ENCODE measurements around the gene HDHD3. TPM values are rescaled to one million over a fixed set of nuclear protein-coding genes. Genes with fewer than 3 reads are reported as not detected.

HDHD3 gene
- total RNA-seq, 1 donor from 2014 or later, result 8.4 TPM

DNA sequence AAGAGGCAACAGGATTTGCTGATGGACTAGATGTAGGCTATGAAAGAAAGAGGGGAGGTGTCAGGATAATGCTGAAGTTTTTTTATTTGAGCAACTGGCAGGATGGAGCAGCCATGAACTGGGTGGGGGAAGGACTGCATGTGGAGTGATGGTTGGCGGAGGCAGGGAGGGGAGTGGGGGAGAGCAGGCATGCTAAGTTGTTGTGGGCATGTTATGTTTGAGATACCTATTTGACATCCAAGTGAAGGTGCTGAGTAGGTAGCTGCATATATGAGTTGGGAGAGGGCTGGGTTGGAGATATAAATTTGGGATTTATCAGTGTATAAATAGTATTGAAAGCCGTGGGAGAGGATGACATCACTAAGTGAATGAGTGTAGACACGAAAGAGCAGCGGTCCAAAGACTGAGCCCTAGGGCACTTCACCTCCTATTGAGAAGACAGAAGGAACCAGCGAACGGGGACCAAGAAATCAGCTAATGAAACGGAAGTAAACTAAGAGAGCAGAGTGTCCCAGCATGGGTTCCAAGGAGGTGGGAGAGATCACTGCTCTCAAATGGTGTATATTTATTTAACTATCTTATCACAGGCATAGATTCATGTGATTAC lies 20.0 kb downstream of the HDHD3 start:
- H3K4me1 Mint-ChIP-seq (ENCODE audit: unreplicated experiment), result no peaks in the 10 kb centered on the region
- no peaks in the 10 kb centered on the region for H3K9me3 Mint-ChIP-seq (ENCODE audit: unreplicated experiment)
- no peak for DNase-seq (ENCODE audit: low spot score)
- H3K27me3 Mint-ChIP-seq (ENCODE audit: unreplicated experiment), result peaks cover 2% of the 10 kb centered on the region
- no peak overlapping the region for H3K27ac Mint-ChIP-seq (ENCODE audit: unreplicated experiment)
- TF ChIP-seq, protein P1, sequence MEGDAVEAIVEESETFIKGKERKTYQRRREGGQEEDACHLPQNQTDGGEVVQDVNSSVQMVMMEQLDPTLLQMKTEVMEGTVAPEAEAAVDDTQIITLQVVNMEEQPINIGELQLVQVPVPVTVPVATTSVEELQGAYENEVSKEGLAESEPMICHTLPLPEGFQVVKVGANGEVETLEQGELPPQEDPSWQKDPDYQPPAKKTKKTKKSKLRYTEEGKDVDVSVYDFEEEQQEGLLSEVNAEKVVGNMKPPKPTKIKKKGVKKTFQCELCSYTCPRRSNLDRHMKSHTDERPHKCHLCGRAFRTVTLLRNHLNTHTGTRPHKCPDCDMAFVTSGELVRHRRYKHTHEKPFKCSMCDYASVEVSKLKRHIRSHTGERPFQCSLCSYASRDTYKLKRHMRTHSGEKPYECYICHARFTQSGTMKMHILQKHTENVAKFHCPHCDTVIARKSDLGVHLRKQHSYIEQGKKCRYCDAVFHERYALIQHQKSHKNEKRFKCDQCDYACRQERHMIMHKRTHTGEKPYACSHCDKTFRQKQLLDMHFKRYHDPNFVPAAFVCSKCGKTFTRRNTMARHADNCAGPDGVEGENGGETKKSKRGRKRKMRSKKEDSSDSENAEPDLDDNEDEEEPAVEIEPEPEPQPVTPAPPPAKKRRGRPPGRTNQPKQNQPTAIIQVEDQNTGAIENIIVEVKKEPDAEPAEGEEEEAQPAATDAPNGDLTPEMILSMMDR (IDR thresholded peaks at IDR 0.05; ENCODE audit: unreplicated experiment), result no peak
- H3K36me3 Mint-ChIP-seq (ENCODE audit: low read depth, unreplicated experiment), result no peaks in the 10 kb centered on the region
- H3K4me3 Mint-ChIP-seq (ENCODE audit: unreplicated experiment), result no peak overlapping the region

DNA sequence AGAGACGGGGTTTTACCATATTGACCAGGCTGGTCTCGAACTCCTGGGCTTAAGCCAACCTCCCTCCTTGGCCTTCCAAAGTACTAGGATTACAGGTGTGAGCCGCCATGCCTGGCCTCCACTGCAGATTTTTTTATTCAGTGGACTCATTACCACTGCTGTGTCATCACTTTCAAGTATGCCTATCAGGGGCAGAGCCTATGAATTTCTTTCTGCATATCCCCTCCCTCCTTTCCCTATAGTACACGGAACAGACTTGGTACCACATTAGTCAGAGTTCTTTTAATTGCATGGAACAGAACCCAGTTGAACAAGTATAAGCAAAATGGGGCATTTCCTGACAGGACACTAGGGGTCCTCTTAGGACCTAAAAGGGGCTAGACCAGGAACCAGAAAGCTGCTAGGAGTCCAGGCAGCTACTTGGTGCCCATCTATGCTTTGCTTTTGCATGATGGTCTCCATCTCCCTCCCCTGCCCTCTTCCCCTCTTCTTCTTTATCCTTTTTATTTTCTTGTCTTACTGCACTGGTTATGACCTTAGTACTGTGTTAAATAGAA lies 21.7 kb downstream of the HDHD3 start:
- H3K4me1 Mint-ChIP-seq (ENCODE audit: unreplicated experiment), result peaks cover 8% of the 10 kb centered on the region
- H3K4me3 Mint-ChIP-seq (ENCODE audit: unreplicated experiment), result no peak overlapping the region
- H3K36me3 Mint-ChIP-seq (ENCODE audit: low read depth, unreplicated experiment), result no peaks in the 10 kb centered on the region
- no peak for DNase-seq (ENCODE audit: low spot score)
- TF ChIP-seq, protein P1 (IDR thresholded peaks at IDR 0.05; ENCODE audit: unreplicated experiment), result no peak
- H3K27ac Mint-ChIP-seq (ENCODE audit: unreplicated experiment), result no peak overlapping the region
- H3K27me3 Mint-ChIP-seq (ENCODE audit: unreplicated experiment), result peaks cover 6% of the 10 kb centered on the region
- no peaks in the 10 kb centered on the region for H3K9me3 Mint-ChIP-seq (ENCODE audit: unreplicated experiment)

- Mint-ChIP-seq H3K27ac (ENCODE audit: unreplicated experiment) (no peak overlapping the region), H3K4me3 (ENCODE audit: unreplicated experiment) (no peak overlapping the region), H3K4me1 (ENCODE audit: unreplicated experiment) (peaks cover 9% of the 10 kb centered on the region), H3K36me3 (ENCODE audit: low read depth, unreplicated experiment) (no peaks in the 10 kb centered on the region), H3K27me3 (ENCODE audit: unreplicated experiment) (peaks cover 12% of the 10 kb centered on the region), H3K9me3 (ENCODE audit: unreplicated experiment) (no peaks in the 10 kb centered on the region)
- DNase-seq (ENCODE audit: low spot score), result no peak
- TF ChIP-seq, protein P1 (IDR thresholded peaks at IDR 0.05; ENCODE audit: unreplicated experiment), result no peak
These were observed 24.4 kb downstream of the HDHD3 start for GRCh38 chr9:113352411-113352810.

GRCh38 chr9:113352006-113352405 lies 24.8 kb downstream of the HDHD3 start:
- H3K9me3 Mint-ChIP-seq (ENCODE audit: unreplicated experiment), result no peaks in the 10 kb centered on the region
- DNase-seq (ENCODE audit: low spot score), result no peak
- H3K4me3 Mint-ChIP-seq (ENCODE audit: unreplicated experiment), result no peak overlapping the region
- H3K27ac Mint-ChIP-seq (ENCODE audit: unreplicated experiment), result no peak overlapping the region
- H3K4me1 Mint-ChIP-seq (ENCODE audit: unreplicated experiment), result peaks cover 9% of the 10 kb centered on the region
- H3K27me3 Mint-ChIP-seq (ENCODE audit: unreplicated experiment), result peaks cover 12% of the 10 kb centered on the region
- TF ChIP-seq, protein P1 (IDR thresholded peaks at IDR 0.05; ENCODE audit: unreplicated experiment), result no peak
- no peaks in the 10 kb centered on the region for H3K36me3 Mint-ChIP-seq (ENCODE audit: low read depth, unreplicated experiment)

DNA sequence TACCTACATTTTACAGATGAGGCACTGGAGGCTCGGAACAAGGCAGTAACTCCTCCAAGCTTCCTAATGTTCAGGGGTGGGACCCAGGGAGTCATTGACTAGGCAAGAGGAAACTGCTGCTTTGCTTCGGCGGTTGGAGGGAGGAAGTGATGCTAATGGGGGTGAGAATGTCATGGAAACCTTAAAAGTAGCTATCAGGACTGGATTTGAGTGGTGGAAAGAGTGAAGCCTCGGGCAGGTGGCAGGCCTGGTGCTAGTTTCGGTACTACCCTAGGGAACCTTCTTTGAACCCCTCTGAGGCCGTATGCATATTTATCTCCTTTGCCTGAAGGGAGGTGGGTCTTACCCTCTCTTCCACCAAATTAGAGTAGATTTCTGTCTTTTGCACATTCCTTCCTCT lies 25.8 kb downstream of the HDHD3 start:
- no peak for DNase-seq (ENCODE audit: low spot score)
- Mint-ChIP-seq H3K36me3 (ENCODE audit: low read depth, unreplicated experiment) (no peaks in the 10 kb centered on the region), H3K9me3 (ENCODE audit: unreplicated experiment) (no peaks in the 10 kb centered on the region), H3K27ac (ENCODE audit: unreplicated experiment) (no peak overlapping the region), H3K27me3 (ENCODE audit: unreplicated experiment) (peaks cover 12% of the 10 kb centered on the region), H3K4me1 (ENCODE audit: unreplicated experiment) (peaks cover 9% of the 10 kb centered on the region), H3K4me3 (ENCODE audit: unreplicated experiment) (no peak overlapping the region)
- TF ChIP-seq, protein P1 (IDR thresholded peaks at IDR 0.05; ENCODE audit: unreplicated experiment), result no peak

Data from endothelial cell (in vitro differentiated cells).